Esophagus squamous epithelium (tissue), 4 donors: Measurements from ENCODE around the gene GFRA1.

Experiments used
- POLR2A ChIP-seq, 4 donors: fragments of 450-650 bp; IDR thresholded peaks; one replicate each; pipeline ENCODE4 v1.6.1; 2017; ENCODE audit warnings: antibody characterized with exemption in 4 of 4, mild to moderate bottlenecking in 4 of 4, moderate library complexity in 3 of 4
- TF ChIP-seq, protein P1 (sequence below), 6 experiments: fragments of 450-650 bp in 4 of 6; fragments of 200-600 bp in 2 of 6; sonication (generic) in 2 of 6; IDR thresholded peaks; one replicate each; pipeline ENCODE4 v1.5.1; 2016 to 2019; ENCODE audit warnings: antibody characterized with exemption in 6 of 6, mild to moderate bottlenecking in 4 of 6, moderate library complexity in 4 of 6

DNA sequence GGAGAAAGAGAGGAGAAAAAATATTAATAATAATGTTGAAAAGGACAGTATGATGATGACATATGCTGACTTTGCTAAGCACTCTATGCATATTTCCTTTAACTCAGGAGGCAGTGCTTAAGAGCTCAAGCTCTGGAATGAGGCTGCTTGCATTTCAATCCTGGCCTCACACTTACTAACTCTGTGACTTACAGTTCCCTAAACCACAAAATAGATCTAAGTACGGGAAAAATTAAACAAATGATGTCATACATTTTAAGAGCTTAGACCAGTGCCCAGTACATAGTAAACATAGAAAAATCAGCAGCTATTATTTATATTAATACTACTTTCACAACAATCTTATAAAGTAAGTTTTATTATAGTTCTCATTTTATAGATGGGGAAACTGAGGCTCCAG lies 61.3 kb downstream of the GFRA1 start:
- TF ChIP-seq, protein P1, sequence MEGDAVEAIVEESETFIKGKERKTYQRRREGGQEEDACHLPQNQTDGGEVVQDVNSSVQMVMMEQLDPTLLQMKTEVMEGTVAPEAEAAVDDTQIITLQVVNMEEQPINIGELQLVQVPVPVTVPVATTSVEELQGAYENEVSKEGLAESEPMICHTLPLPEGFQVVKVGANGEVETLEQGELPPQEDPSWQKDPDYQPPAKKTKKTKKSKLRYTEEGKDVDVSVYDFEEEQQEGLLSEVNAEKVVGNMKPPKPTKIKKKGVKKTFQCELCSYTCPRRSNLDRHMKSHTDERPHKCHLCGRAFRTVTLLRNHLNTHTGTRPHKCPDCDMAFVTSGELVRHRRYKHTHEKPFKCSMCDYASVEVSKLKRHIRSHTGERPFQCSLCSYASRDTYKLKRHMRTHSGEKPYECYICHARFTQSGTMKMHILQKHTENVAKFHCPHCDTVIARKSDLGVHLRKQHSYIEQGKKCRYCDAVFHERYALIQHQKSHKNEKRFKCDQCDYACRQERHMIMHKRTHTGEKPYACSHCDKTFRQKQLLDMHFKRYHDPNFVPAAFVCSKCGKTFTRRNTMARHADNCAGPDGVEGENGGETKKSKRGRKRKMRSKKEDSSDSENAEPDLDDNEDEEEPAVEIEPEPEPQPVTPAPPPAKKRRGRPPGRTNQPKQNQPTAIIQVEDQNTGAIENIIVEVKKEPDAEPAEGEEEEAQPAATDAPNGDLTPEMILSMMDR (IDR thresholded peaks at IDR 0.05): no peak
- TF ChIP-seq POLR2A (IDR thresholded peaks at IDR 0.05): no peak
